Uterus (tissue), 2 donors: ENCODE data around the gene CCN5.

Experiments
- POLR2A ChIP-seq, 2 donors: fragments of 450-650 bp; IDR thresholded peaks; one replicate each; pipeline ENCODE4 v1.6.1; 2016; ENCODE audit warnings: antibody characterized with exemption in 2 of 2, mild to moderate bottlenecking in 1 of 2, moderate library complexity in 1 of 2
- TF ChIP-seq, protein P1 (sequence below), 4 experiments: fragments of 200-600 bp in 2 of 4; fragments of 450-650 bp in 2 of 4; sonication (generic) in 2 of 4; IDR thresholded peaks; one replicate each; pipeline ENCODE4 v1.5.1; 2016 to 2019; ENCODE audit warnings: antibody characterized with exemption in 4 of 4, mild to moderate bottlenecking in 2 of 4, moderate library complexity in 1 of 4

DNA sequence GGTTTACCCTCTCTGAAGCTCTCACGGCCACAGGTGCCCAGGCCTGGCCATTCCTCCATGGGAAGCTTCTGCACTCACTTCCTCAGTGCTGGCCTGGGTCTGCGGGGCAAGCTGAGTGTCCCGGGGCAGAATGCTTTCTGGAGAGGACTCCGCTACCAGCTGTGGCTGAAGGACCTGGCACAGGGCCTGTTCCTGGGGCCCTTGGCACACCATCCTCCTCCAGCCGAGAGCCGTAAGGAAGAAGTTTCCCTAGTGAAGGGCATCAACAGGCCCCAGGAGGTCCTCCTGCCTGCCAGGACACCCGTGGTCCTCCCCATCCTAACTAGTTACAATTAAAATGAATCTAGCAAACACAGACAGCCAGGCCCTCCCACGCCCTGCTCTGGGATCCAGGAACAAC, 16.5 kb downstream of the CCN5 start:
- TF ChIP-seq, protein P1, sequence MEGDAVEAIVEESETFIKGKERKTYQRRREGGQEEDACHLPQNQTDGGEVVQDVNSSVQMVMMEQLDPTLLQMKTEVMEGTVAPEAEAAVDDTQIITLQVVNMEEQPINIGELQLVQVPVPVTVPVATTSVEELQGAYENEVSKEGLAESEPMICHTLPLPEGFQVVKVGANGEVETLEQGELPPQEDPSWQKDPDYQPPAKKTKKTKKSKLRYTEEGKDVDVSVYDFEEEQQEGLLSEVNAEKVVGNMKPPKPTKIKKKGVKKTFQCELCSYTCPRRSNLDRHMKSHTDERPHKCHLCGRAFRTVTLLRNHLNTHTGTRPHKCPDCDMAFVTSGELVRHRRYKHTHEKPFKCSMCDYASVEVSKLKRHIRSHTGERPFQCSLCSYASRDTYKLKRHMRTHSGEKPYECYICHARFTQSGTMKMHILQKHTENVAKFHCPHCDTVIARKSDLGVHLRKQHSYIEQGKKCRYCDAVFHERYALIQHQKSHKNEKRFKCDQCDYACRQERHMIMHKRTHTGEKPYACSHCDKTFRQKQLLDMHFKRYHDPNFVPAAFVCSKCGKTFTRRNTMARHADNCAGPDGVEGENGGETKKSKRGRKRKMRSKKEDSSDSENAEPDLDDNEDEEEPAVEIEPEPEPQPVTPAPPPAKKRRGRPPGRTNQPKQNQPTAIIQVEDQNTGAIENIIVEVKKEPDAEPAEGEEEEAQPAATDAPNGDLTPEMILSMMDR (IDR thresholded peaks at IDR 0.05) = no peak
- no peak for TF ChIP-seq POLR2A (IDR thresholded peaks at IDR 0.05)
